ENCODE data around the gene VTN.

Gene VTN

GRCh38 chr17:28333083-28333746 is 36.9 kb downstream of the VTN start:
- Mint-ChIP-seq H3K9me3 (ENCODE audit: low read depth) (no peaks in the 10 kb centered on the region), H3K36me3 (peaks cover 5% of the 10 kb centered on the region), H3K4me1 (ENCODE audit: low read depth) (peaks cover 45% of the 10 kb centered on the region), H3K27ac (no peak overlapping the region), H3K27me3 (no peaks in the 10 kb centered on the region), H3K4me3 (no peak overlapping the region)

- Mint-ChIP-seq H3K36me3 (peaks cover 3% of the 10 kb centered on the region), H3K4me3 (no peak overlapping the region), H3K27ac (no peak overlapping the region), H3K9me3 (ENCODE audit: low read depth) (no peaks in the 10 kb centered on the region), H3K4me1 (ENCODE audit: low read depth) (peaks cover 40% of the 10 kb centered on the region), H3K27me3 (no peaks in the 10 kb centered on the region)
These were observed 38.2 kb downstream of the VTN start for GRCh38 chr17:28331891-28332420.

DNA sequence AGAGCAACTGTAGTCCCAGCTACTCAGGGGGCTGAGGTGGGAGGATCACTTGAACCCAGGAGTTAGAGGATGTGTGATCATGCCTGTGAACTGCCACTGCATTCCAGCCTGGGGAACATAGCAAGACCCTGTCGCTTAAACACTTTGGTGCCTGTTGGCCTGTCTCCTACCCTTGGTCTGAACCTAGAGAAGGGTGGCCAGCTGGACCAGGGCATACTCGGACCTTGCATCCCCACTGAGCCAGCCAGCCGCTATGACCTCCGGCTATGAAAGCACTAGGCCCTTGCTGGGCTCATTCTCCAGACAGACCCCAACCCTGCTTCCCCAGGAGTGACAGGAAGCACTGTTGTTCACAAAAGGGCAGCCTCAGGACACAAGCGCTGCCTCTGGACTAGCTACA is 39.4 kb downstream of the VTN start:
- H3K36me3 Mint-ChIP-seq, result peaks cover 4% of the 10 kb centered on the region

DNA sequence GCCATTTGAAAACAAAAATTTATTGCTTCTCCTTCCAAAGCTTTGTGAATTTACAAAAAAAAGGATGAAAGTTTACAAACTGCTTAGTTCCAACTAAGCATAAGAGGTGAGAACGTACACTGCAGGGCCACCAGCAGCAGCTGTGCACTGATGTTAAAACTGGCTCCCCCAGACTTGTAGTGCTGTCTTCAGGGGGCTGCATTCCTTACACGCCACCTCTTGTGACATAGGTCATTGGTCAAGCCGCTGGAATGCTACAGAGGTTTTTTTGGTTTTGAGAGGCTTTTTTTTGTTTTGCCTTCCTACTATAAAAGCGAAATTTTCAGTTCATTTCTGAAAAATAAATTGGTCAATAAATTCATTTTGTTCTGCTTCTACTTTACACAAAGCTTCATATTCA is 41.8 kb downstream of the VTN start:
- Mint-ChIP-seq H3K27ac (no peak overlapping the region), H3K9me3 (ENCODE audit: low read depth) (no peaks in the 10 kb centered on the region), H3K4me3 (no peak overlapping the region), H3K4me1 (ENCODE audit: low read depth) (peaks cover 12% of the 10 kb centered on the region), H3K36me3 (peaks cover 4% of the 10 kb centered on the region), H3K27me3 (no peaks in the 10 kb centered on the region)

More for the DNA sequence above, 39.4 kb downstream of the VTN start:
- no peak overlapping the region for H3K27ac Mint-ChIP-seq
- no peaks in the 10 kb centered on the region for H3K27me3 Mint-ChIP-seq
- H3K9me3 Mint-ChIP-seq (ENCODE audit: low read depth), result no peaks in the 10 kb centered on the region
- H3K4me3 Mint-ChIP-seq, result no peak overlapping the region
- peaks cover 29% of the 10 kb centered on the region for H3K4me1 Mint-ChIP-seq (ENCODE audit: low read depth)

DNA sequence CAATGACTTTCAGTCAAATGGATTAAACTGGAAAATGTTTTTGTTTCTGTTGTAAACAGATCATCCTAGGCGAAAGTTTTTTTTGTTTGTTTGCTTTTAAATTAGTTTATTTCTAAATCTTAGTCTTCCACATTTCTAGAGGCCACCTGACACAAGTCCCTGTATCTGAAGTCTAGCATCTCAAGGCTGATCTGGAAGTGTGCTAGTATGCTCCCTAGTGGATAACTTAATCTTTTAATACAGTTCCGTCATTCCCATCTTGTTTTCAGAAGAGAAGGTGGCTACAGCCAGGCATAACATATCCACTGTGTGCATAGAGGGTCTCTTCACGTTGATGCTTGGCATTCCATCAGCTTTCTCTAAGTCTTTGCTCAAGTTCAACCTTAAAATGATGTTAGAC is 42.4 kb downstream of the VTN start:
- Mint-ChIP-seq H3K27me3 (no peaks in the 10 kb centered on the region), H3K36me3 (peaks cover 4% of the 10 kb centered on the region), H3K4me1 (ENCODE audit: low read depth) (peaks cover 11% of the 10 kb centered on the region), H3K27ac (no peak overlapping the region), H3K9me3 (ENCODE audit: low read depth) (no peaks in the 10 kb centered on the region), H3K4me3 (no peak overlapping the region)

DNA sequence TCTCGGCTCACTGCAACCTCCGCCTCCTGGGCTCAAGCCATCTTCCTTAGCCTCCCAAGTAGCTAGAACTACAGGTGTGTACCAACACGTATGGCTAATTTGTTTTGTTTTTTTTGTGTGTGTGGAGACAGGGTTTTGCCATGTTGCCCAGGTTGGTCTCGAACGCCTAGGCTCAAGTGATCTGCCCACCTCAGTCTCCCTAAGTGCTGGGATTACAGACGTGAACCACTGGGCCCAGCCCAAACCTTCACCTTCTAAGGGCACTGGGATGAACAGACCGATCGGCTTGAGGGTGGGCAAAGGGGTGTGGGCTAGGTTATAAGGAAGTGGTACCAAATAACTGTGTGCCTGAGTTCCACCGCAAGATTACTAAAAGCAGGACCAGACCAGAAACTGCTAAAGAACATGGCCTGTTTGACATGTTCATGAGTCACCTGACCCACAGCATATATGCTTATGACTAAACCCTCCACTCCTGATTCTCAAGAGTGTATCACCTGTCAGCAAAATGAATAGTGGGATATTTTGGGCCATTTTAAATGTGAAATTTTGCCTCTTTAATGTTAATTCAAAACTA is 43.0 kb downstream of the VTN start:
- Mint-ChIP-seq H3K36me3 (peaks cover 8% of the 10 kb centered on the region), H3K4me1 (ENCODE audit: low read depth) (peaks cover 8% of the 10 kb centered on the region), H3K4me3 (no peak overlapping the region), H3K9me3 (ENCODE audit: low read depth) (no peaks in the 10 kb centered on the region), H3K27me3 (no peaks in the 10 kb centered on the region), H3K27ac (no peak overlapping the region)

DNA sequence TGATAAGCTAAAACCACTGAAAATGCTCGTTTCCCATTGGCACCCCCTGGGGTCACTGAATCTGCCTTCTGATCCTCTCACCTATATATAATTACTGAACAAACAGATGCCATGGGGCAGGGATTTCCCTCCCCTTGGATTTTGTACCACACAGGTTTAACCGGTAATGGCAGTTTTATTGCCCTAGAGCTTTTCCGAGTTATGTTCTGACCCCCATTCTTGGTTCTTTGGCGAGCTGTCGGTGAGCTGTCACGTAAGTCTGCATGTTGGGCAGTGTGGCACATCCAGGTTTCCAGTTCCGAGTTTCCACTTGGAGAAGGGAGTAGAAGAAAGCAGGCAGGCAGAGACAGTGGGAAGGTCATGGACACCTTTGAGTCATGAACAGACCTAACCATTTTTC is 44.0 kb downstream of the VTN start:
- Mint-ChIP-seq H3K9me3 (ENCODE audit: low read depth) (no peaks in the 10 kb centered on the region), H3K27ac (no peak overlapping the region), H3K4me3 (no peak overlapping the region), H3K36me3 (peaks cover 8% of the 10 kb centered on the region), H3K27me3 (no peaks in the 10 kb centered on the region), H3K4me1 (ENCODE audit: low read depth) (peaks cover 7% of the 10 kb centered on the region)

GRCh38 chr17:28325211-28325610 is 44.9 kb downstream of the VTN start:
- H3K27me3 Mint-ChIP-seq, result no peaks in the 10 kb centered on the region
- peaks cover 14% of the 10 kb centered on the region for H3K4me1 Mint-ChIP-seq (ENCODE audit: low read depth)
- no peaks in the 10 kb centered on the region for H3K9me3 Mint-ChIP-seq (ENCODE audit: low read depth)
- H3K27ac Mint-ChIP-seq, result no peak overlapping the region
- no peak overlapping the region for H3K4me3 Mint-ChIP-seq
- peaks cover 14% of the 10 kb centered on the region for H3K36me3 Mint-ChIP-seq

DNA sequence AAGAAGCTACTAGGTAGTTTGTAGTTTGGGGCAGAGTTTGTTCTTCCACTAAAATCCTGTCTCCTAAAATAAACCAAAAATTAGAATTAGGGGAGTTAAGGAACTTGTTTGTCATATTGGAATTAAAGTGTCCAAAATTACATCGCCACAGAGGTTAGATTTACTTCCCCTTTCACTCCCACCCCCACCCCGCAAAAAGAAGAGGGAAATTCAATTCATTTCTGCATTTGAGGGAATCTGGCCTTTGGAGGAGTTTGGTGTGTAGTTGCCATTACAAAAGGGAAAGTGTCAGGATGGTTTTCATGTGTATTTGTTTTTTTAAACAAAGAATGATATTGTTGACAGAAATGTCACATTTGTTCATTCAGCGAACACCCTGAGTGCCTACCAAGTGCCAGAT is 45.3 kb downstream of the VTN start:
- Mint-ChIP-seq H3K27ac (no peak overlapping the region), H3K36me3 (peaks cover 14% of the 10 kb centered on the region), H3K4me1 (ENCODE audit: low read depth) (peaks cover 18% of the 10 kb centered on the region), H3K27me3 (no peaks in the 10 kb centered on the region), H3K9me3 (ENCODE audit: low read depth) (no peaks in the 10 kb centered on the region), H3K4me3 (no peak overlapping the region)

- H3K36me3 Mint-ChIP-seq, result peaks cover 14% of the 10 kb centered on the region
- H3K9me3 Mint-ChIP-seq (ENCODE audit: low read depth), result no peaks in the 10 kb centered on the region
- H3K4me3 Mint-ChIP-seq, result no peak overlapping the region
These were observed 45.8 kb downstream of the VTN start for GRCh38 chr17:28324267-28324745.

DNA sequence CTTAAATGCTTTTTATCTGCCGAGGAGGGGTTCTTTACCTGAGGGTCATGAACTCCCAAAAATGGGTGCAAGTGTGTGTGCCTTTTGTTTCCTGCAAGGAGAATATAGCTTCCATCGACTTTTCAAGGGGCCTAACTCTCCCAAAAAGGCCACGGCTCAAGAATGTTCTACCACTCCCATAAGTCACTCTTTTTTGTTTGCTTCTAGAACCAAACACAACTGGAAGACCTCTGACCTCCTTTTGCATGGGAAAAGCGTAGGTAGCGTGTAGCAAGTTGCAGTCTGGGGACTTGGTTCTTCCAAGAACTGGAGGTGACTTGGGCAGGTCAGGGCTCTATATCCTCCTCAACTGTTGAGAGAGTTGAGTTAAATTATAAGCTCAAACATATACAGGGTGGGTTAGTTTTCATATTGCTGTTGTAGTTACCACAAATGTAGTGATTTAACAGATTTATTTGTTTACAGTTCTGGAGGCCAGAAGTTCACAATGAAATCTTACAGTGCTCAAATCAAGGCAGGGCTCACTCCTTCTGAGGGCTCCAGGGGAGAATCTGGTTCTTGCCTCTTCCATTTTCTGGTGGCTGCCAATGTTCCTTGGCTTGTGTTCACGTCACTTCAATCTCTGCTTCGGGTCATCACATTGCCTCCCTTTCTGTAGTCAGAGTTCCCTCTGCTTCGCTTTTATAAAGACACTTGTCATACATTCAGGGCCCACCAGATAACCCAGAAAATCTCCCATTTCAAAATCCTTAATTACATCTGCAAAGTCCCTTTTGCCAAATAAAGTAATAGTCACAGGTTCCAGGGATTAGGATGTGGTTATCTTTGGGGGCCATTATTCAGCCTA is 49.7 kb downstream of the VTN start:
- no peaks in the 10 kb centered on the region for H3K27me3 Mint-ChIP-seq
- H3K27ac Mint-ChIP-seq, result peak overlapping the region; percentile 5
- peaks cover 26% of the 10 kb centered on the region for H3K4me1 Mint-ChIP-seq (ENCODE audit: low read depth)
- no peaks in the 10 kb centered on the region for H3K9me3 Mint-ChIP-seq (ENCODE audit: low read depth)
- H3K4me3 Mint-ChIP-seq, result peak overlapping the region; percentile 93
- H3K36me3 Mint-ChIP-seq, result peaks cover 10% of the 10 kb centered on the region

More at GRCh38 chr17:28324267-28324745, 45.8 kb downstream of the VTN start:
- no peaks in the 10 kb centered on the region for H3K27me3 Mint-ChIP-seq
- no peak overlapping the region for H3K27ac Mint-ChIP-seq
- H3K4me1 Mint-ChIP-seq (ENCODE audit: low read depth), result peaks cover 20% of the 10 kb centered on the region

- Mint-ChIP-seq H3K4me1 (ENCODE audit: low read depth) (peaks cover 26% of the 10 kb centered on the region), H3K27me3 (no peaks in the 10 kb centered on the region), H3K27ac (peak overlapping the region; percentile 83), H3K4me3 (peak overlapping the region; percentile 93), H3K36me3 (peaks cover 10% of the 10 kb centered on the region), H3K9me3 (ENCODE audit: low read depth) (no peaks in the 10 kb centered on the region)
These were observed 50.5 kb downstream of the VTN start for GRCh38 chr17:28319598-28319935.

DNA sequence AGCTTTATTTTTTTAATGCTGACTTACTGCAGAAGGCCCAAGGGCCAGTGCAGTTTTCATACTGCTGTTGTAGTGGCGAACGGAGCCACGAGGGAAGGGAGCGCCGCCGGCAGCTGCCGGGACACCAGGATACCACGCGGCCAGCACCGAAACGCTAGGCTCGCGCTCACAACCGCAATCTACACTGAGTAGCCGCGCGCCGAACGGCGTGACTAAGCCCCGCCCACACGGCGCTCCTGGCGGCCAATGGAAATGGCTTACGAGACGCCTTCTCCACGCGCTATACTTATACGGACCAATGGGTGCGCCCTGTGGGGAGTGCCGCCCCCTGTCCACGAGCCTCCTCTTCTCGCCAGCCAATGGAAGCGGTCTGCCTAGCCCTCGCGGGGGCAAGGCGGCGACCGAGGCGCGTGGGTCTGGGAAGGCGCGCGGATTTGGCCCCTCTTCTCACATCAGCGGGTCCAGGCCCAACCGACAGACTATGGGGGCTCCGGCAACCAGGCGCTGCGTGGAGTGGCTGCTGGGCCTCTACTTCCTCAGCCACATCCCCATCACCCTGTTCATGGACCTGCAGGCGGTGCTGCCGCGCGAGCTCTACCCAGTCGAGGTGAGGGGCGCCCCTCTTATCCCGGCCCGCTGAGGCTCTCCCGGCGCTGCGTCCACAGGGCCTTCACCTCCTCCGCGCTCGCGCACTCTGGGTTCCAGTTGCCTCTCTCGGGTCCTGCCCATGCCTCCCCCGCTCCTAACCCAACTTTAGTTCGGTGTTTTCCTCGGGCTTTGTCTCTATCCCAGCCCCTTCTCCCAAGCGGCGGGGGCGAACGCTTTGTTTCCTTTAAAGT is 51.1 kb downstream of the VTN start, which contains the start of gene TMEM97:
Gene TMEM97 (plus strand): TSS at position 442 of the 839 bp plus-strand sequence. CDS start 40 bp downstream, at position 482.
- peak within 1 kb of the TSS; percentile 83 for H3K27ac Mint-ChIP-seq
- H3K27me3 Mint-ChIP-seq, result no peaks in the 10 kb centered on the region
- peak within 1 kb of the TSS; percentile 93 for H3K4me3 Mint-ChIP-seq
- no peaks in the 10 kb centered on the region for H3K9me3 Mint-ChIP-seq (ENCODE audit: low read depth)
- H3K36me3 Mint-ChIP-seq, result peaks cover 10% of the 10 kb centered on the region
- peaks cover 26% of the 10 kb centered on the region for H3K4me1 Mint-ChIP-seq (ENCODE audit: low read depth)

GRCh38 chr17:28317966-28318758 is 51.9 kb downstream of the VTN start:
- Mint-ChIP-seq H3K27ac (peak overlapping the region; percentile 83), H3K27me3 (no peaks in the 10 kb centered on the region), H3K36me3 (peaks cover 10% of the 10 kb centered on the region), H3K9me3 (ENCODE audit: low read depth) (no peaks in the 10 kb centered on the region), H3K4me3 (peak overlapping the region; percentile 93), H3K4me1 (ENCODE audit: low read depth) (peaks cover 26% of the 10 kb centered on the region)
